Activated CD8-positive, alpha-beta T cell treated with anti-CD3 and anti-CD28 coated beads, Interleukin-2, amount 10 ng/mL, durations not matched to agents 7 days and 5 days (primary cell): ENCODE data around the gene GHR. TPM values are rescaled to one million over a fixed set of nuclear protein-coding genes. Genes with fewer than 3 reads are reported as not detected.
"Not testable (repeated sequence)": the region's sequence is repeated elsewhere in the genome, so short reads cannot be mapped to it uniquely, and the experiment has no call there.

Source experiments
- ATAC-seq: fragments of 150-1000 bp; cut with Tn5 transposase; one replicate; pipeline ENCODE4 v1.10.0; 2021; ENCODE audit warnings: moderate library complexity
- CTCF ChIA-PET: fragments of 350-600 bp; sonication (Branson Sonifier 250); formaldehyde crosslinking; loops from one replicate; lab custom pipeline; 2021; ENCODE audit warnings: antibody characterized with exemption; lab: Charles Lee
- POLR2A ChIA-PET: fragments of 350-600 bp; sonication (Branson Sonifier 250); formaldehyde crosslinking; loops from one replicate; lab custom pipeline; 2021; ENCODE audit warnings: antibody characterized with exemption; lab: Charles Lee
- DNase-seq: peaks from one replicate; pipeline ENCODE4 v3.0.0-alpha.2; 2020
- H3K27ac Mint-ChIP-seq: one replicate; pipeline ENCODE4 v1.8.0; 2021; ENCODE audit warnings: mild to moderate bottlenecking, mixed read lengths
- H3K27me3 Mint-ChIP-seq: one replicate; pipeline ENCODE4 v1.8.0; 2021; ENCODE audit warnings: low read depth, mixed read lengths
- H3K36me3 Mint-ChIP-seq: one replicate; pipeline ENCODE4 v1.8.0; 2021; ENCODE audit warnings: low read depth, mixed read lengths
- H3K4me1 Mint-ChIP-seq: one replicate; pipeline ENCODE4 v1.8.0; 2021; ENCODE audit warnings: low read depth, mixed read lengths
- H3K4me3 Mint-ChIP-seq: one replicate; pipeline ENCODE4 v1.8.0; 2021; ENCODE audit warnings: mild to moderate bottlenecking, mixed read lengths
- H3K9me3 Mint-ChIP-seq: one replicate; pipeline ENCODE4 v1.8.0; 2022; ENCODE audit warnings: mixed read lengths; ENCODE audit not compliant: insufficient read depth
- total RNA-seq, 2 experiments: library from RNA; stranded (reverse); gene quantifications; one replicate each; pipeline ENCODE4 v1.2.3, GENCODE V29; 2021

Gene GHR
- total RNA-seq, 2 experiments from 2014 or later: not detected

DNA sequence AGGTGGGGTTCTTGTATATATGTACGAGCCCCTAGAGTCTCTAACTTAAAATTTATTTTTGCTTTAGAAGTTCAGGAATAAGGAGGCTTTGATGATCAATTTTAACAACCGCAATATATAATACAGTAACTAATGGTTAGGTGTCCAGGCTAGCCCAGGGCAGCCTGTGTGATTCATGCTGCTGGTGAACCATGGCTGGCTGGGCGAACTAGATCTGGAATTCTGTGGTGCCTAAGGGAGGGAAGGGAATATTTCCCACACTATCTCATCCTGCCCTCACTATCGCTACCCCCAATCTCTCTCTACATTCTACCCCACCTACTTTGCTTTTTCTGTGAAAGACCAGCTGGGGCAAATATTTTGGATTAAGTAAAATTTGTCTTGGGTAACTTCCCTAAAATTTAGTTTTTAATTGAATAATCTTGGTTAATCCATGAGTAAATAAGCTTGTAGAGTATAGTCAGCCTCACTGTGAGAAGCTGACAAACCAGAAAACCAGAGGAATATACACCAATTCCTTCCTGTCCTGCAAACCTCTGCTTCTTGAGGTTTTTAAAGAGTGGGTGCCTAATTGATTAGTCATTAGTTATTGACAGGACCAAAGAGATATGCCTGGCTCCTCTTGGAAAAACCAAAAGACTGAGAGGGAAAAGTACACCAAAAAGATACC is 218.2 kb downstream of the GHR start:
- Mint-ChIP-seq H3K27me3 (no peaks in the 10 kb centered on the region), H3K27ac (no peak overlapping the region), H3K36me3 (no peaks in the 10 kb centered on the region), H3K4me3 (no peak overlapping the region), H3K4me1 (no peaks in the 10 kb centered on the region), H3K9me3 (no peaks in the 10 kb centered on the region)
- ChIA-PET CTCF (no interaction called here), POLR2A (no interaction called here)
- ATAC-seq (no peak), DNase-seq (no peak)

DNA sequence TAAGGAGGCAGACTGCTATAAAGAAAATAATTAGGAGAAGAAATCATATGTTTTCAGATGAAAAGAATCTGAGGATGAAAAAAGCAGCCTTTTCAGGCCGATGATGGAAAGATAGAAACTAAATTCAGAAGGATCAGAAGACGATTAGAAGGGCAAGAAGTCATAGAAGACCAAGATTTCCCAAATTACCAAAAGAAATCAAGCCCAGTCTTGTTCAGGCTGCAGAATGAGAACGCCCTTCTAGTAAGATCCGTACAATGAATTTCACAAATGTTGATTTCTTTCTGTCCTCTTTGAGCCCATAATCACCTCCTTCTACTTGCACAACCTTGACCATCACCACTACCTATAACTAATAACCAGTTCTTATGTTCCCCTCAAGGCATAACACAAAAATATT is 218.8 kb downstream of the GHR start:
- H3K27ac Mint-ChIP-seq: no peak overlapping the region
- no peak overlapping the region for H3K4me3 Mint-ChIP-seq
- POLR2A ChIA-PET: no interaction called here
- ATAC-seq (no peak), DNase-seq (no peak)
- H3K9me3 Mint-ChIP-seq: no peaks in the 10 kb centered on the region
- no peaks in the 10 kb centered on the region for H3K36me3 Mint-ChIP-seq
- H3K4me1 Mint-ChIP-seq: no peaks in the 10 kb centered on the region
- no peaks in the 10 kb centered on the region for H3K27me3 Mint-ChIP-seq
- CTCF ChIA-PET: no interaction called here

DNA sequence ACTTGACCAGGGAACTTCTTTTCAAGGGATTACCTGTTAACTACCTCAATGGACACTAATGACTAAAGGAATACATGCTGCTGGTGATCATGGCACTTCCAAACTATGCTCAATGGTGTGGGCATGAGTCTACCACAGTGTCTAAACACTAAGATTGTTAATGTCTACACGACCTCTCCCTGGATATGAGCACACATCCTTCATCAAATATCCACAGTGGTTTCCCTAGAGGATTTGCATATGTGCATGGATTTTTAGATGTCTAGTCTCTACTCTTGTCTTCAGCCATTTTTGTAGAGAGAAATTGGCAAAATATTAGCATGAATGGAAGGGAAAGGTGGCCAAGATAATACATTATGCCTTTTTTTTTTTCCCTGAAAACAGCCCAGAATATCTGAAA is 220.1 kb downstream of the GHR start:
- H3K4me1 Mint-ChIP-seq: no peaks in the 10 kb centered on the region
- CTCF ChIA-PET: no interaction called here
- H3K9me3 Mint-ChIP-seq: no peaks in the 10 kb centered on the region
- DNase-seq (no peak), ATAC-seq (no peak)
- no peak overlapping the region for H3K4me3 Mint-ChIP-seq
- POLR2A ChIA-PET: no interaction called here
- no peak overlapping the region for H3K27ac Mint-ChIP-seq
- H3K36me3 Mint-ChIP-seq: no peaks in the 10 kb centered on the region
- H3K27me3 Mint-ChIP-seq: no peaks in the 10 kb centered on the region

DNA sequence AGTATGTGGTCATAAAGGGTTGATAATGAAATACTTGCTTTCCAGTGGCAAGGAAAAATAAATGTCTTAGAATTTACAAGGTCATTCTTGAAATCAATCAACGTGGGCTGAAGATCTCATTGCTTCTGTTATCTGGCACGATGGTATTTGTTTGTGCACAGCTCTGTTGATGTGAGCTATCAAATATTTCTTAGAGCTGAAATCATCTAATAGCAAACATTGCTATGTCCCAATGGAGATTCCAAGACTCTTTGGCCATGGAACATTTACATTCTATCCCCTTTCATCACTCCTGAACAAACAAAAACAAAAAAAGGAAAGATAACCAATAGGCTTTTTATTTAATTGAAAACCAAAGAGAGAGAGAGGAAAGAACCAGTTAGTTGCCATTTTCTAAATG is 221.9 kb downstream of the GHR start:
- DNase-seq: no peak
- Mint-ChIP-seq H3K4me1 (no peaks in the 10 kb centered on the region), H3K27me3 (no peaks in the 10 kb centered on the region), H3K4me3 (no peak overlapping the region), H3K9me3 (no peaks in the 10 kb centered on the region), H3K27ac (no peak overlapping the region), H3K36me3 (no peaks in the 10 kb centered on the region)
- ATAC-seq: no peak
- ChIA-PET CTCF (no interaction called here), POLR2A (no interaction called here)

DNA sequence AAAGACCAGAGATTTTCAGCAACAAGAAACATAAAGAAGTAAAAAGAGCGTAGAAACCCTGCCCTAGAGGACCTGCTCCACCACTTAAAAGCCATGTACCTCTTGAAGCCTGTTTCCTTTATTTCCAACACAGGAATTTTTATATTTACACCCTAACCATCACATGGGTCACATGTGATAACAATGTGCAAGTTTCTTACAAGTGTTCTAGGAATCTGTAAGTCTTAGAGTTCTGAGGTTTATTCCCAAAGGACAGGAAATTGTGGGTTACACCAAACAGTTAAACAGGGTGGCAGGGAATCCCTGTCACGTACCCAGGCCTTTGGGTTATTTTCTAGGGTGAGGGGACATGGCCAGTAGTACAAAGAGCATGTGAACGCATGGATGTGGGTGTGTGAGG is 224.8 kb downstream of the GHR start:
- DNase-seq: no peak
- CTCF ChIA-PET: no interaction called here
- POLR2A ChIA-PET: no interaction called here
- Mint-ChIP-seq H3K4me1 (no peaks in the 10 kb centered on the region), H3K36me3 (no peaks in the 10 kb centered on the region), H3K4me3 (no peak overlapping the region), H3K27me3 (no peaks in the 10 kb centered on the region), H3K27ac (no peak overlapping the region), H3K9me3 (no peaks in the 10 kb centered on the region)
- ATAC-seq: no peak

DNA sequence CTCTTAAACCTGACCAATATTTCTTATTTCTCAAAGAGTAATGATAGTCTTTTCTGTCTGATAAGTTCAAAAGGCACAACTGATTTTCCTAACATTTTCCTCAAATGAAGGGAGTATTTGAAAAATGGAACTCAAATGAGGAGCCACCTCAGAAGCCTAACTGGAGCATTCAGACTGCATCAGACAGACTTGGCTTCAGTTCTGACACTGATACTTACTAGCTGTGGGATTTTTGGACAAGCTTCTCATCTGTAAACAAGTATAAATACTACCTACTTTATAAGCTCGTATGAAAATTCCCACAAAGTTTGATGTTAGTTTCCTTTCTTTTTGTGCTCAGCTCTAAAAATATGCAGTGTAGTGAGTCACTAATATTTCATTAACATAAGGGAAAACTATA is 225.7 kb downstream of the GHR start:
- ChIA-PET POLR2A (no interaction called here), CTCF (no interaction called here)
- Mint-ChIP-seq H3K27me3 (no peaks in the 10 kb centered on the region), H3K36me3 (no peaks in the 10 kb centered on the region), H3K27ac (no peak overlapping the region), H3K4me1 (no peaks in the 10 kb centered on the region), H3K4me3 (no peak overlapping the region), H3K9me3 (no peaks in the 10 kb centered on the region)
- DNase-seq (no peak), ATAC-seq (no peak)

DNA sequence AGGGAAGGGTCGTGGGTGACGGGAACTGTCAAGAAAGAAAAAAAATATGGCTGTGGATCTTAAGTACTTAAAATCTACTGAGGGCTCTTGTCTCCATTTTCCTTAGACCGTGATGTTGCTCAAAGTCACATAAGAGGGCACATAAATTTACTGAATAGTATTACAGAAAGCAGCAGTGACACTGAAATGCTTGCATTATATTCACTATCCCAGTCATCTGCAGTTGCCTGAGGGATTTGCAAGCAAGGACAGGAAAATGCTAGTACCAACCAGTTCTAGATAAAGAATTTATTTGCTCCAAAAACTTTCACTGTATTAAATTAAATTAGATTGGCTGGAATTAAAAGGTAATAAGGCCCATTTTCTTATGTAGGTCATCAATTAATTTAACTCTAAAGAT is 226.8 kb downstream of the GHR start:
- no peaks in the 10 kb centered on the region for H3K36me3 Mint-ChIP-seq
- DNase-seq (no peak), ATAC-seq (no peak)
- H3K4me3 Mint-ChIP-seq: no peak overlapping the region
- H3K27me3 Mint-ChIP-seq: no peaks in the 10 kb centered on the region
- no peak overlapping the region for H3K27ac Mint-ChIP-seq
- ChIA-PET POLR2A (no interaction called here), CTCF (no interaction called here)
- H3K4me1 Mint-ChIP-seq: no peaks in the 10 kb centered on the region
- no peaks in the 10 kb centered on the region for H3K9me3 Mint-ChIP-seq

DNA sequence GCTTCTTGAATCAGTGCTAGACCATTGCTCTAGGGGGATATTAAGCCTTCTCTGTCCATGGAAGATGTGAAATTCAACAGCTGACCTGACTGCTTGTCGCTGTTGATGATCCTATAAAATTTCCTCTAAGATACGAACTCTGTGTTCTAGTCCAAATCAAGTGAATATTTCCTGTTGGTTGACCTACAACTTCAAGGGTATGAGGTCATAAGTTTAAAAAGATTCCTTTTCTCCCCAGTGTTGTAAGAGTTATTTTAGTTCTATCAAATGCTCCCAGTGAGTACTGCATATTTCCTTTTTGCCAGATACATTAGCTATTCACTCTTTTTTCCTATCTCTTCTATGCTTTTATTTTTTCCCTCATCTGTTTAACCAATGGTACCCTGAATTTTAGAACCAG is 230.5 kb downstream of the GHR start:
- no peak overlapping the region for H3K27ac Mint-ChIP-seq
- no peaks in the 10 kb centered on the region for H3K36me3 Mint-ChIP-seq
- no peak for ATAC-seq
- H3K9me3 Mint-ChIP-seq: no peaks in the 10 kb centered on the region
- ChIA-PET CTCF (no interaction called here), POLR2A (no interaction called here)
- H3K4me3 Mint-ChIP-seq: no peak overlapping the region
- no peaks in the 10 kb centered on the region for H3K27me3 Mint-ChIP-seq
- no peaks in the 10 kb centered on the region for H3K4me1 Mint-ChIP-seq
- no peak for DNase-seq

DNA sequence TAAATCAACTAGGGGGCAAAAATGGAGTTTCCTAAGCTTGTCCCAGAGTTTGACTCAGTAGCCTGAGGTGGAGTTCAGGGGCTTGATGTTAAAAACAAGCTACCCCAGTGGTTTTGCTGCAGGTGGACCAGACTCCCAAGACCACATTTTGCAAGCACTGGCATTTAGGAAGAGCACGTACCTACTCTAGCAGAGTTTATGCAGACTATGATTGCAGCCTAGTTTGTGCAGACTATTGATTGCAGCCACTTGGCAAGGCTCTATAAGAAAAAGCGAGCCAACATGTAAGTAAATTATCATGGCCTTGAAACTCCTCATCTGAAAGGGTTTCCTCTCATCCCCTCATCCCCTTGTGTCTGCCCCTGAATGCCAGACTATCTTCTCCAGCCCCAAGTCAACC is 231.4 kb downstream of the GHR start:
- ATAC-seq (no peak), DNase-seq (no peak)
- H3K9me3 Mint-ChIP-seq: no peaks in the 10 kb centered on the region
- no peak overlapping the region for H3K4me3 Mint-ChIP-seq
- no peaks in the 10 kb centered on the region for H3K4me1 Mint-ChIP-seq
- H3K27ac Mint-ChIP-seq: no peak overlapping the region
- no peaks in the 10 kb centered on the region for H3K36me3 Mint-ChIP-seq
- no peaks in the 10 kb centered on the region for H3K27me3 Mint-ChIP-seq
- CTCF ChIA-PET: no interaction called here
- POLR2A ChIA-PET: no interaction called here

DNA sequence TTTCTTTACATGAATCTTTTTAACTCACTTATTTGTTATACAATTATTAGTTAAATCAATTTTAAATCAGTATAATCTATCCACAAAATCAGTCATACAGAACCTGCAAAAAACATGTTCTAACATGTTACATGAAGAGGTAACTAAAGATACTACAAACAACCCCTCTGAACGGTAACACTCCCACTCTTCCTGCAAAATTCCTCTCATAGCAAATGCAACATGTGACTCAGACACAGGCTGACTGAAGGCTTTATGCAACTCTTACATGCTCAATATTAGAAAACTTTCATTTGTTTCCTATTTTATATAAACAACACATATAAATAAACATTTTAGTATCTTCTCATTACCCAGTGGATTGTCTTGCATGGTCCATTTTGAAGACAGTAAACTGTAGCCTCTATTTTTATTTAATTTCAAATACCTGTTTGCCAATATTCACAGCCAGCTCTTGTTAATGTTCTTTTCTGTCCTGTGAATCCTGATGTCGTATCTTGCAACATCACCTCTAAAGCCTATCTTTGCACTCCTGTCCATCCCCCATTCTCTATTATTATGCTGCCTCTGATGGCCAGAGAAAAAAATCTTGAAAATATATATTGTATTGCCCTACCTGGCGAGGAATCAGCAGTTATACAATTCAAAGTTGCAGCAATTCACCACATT is 232.9 kb downstream of the GHR start:
- no peaks in the 10 kb centered on the region for H3K9me3 Mint-ChIP-seq
- H3K4me3 Mint-ChIP-seq: no peak overlapping the region
- H3K4me1 Mint-ChIP-seq: no peaks in the 10 kb centered on the region
- ATAC-seq: no peak
- no peaks in the 10 kb centered on the region for H3K36me3 Mint-ChIP-seq
- DNase-seq: no peak
- CTCF ChIA-PET: interaction anchor here (1.5 kb wide), 1 partner anchor 651 kb away, joined by 3 read pairs; no protein-coding TSS in a partner anchor
- POLR2A ChIA-PET: no interaction called here
- no peaks in the 10 kb centered on the region for H3K27me3 Mint-ChIP-seq
- no peak overlapping the region for H3K27ac Mint-ChIP-seq

DNA sequence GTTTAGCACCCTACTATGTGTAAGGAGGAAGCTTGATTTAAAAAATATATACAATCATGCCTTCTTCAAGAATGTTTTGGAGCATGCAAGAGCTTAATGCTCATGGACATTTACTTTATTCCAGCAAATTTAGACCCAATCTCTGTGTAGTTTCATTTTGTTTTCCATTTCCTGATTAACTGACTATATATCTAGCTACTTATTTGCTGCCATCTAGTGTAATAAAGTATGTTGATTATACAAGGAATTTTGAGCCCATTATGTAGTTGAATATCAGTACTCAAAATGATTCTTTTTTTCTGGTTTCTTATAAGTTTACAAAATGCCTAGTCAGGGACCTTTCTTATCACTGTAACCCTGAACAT is 233.4 kb downstream of the GHR start:
- Mint-ChIP-seq H3K27ac (no peak overlapping the region), H3K27me3 (no peaks in the 10 kb centered on the region), H3K4me1 (no peaks in the 10 kb centered on the region), H3K4me3 (no peak overlapping the region), H3K9me3 (no peaks in the 10 kb centered on the region), H3K36me3 (no peaks in the 10 kb centered on the region)
- DNase-seq: no peak
- ATAC-seq: no peak
- ChIA-PET POLR2A (no interaction called here), CTCF (interaction anchor here (1.5 kb wide), 1 partner anchor 651 kb away, joined by 3 read pairs; no protein-coding TSS in a partner anchor)

DNA sequence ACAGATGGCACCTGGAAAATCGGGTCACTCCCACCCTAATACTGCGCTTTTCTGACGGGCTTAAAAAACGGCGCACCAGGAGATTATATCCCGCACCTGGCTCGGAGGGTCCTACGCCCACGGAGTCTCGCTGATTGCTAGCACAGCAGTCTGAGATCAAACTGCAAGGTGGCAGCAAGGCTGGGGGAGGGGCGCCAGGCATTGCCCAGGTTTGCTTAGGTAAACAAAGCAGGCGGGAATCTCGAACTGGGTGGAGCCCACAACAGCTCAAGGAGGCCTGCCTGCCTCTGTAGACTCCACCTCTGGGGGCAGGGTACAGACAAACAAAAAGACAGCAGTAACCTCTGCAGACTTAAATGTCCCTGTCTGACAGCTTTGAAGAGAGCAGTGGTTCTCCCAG is 236.6 kb downstream of the GHR start:
- H3K4me3 Mint-ChIP-seq: not testable (repeated sequence)

DNA sequence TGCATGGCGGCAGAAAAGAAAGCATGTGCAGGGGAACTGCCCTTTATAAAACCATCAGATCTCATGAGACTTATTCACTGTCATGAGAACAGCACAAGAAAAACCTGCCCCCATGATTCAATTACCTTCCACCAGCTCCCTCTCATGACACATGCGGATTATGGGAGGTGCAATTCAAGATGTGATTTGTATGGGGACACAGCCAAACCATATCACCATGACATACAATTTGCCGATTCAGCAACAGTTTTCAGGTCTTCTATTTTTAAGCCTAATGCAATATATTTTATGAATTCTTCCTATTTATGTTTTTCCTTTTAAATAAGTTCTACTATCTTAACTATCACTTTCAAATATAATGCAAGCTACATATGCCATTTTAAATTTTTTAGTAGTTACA is 242.6 kb downstream of the GHR start:
- Mint-ChIP-seq H3K4me1 (no peaks in the 10 kb centered on the region), H3K27me3 (no peaks in the 10 kb centered on the region), H3K4me3 (no peak overlapping the region), H3K36me3 (no peaks in the 10 kb centered on the region), H3K27ac (no peak overlapping the region), H3K9me3 (no peaks in the 10 kb centered on the region)
- no peak for DNase-seq
- ATAC-seq: no peak
- ChIA-PET POLR2A (no interaction called here), CTCF (no interaction called here)

More for the DNA sequence above, 236.6 kb downstream of the GHR start:
- POLR2A ChIA-PET, H3K27ac Mint-ChIP-seq, H3K4me1 Mint-ChIP-seq, CTCF ChIA-PET, ATAC-seq, H3K9me3 Mint-ChIP-seq, H3K27me3 Mint-ChIP-seq, H3K36me3 Mint-ChIP-seq, DNase-seq: not testable (repeated sequence)
